OCI-LY3 (cell line): ENCODE data around the gene INCENP.

Experiments used
- H2AFZ ChIP-seq: fragments of 200-600, 300-600 bp; shearing (Covaris generic); 2 replicates; pipeline ENCODE4 v1.6.0; 2014; ENCODE audit warnings: antibody characterized with exemption, low read depth, low read length
- H3K27ac ChIP-seq: fragments of 200-600, 300-600 bp; sonication (generic); 2 replicates; pipeline ENCODE4 v1.5.1; 2014; ENCODE audit warnings: mild to moderate bottlenecking, low read length, moderate library complexity, mixed read lengths
- H3K27me3 ChIP-seq: fragments of 200-600, 300-600 bp; sonication (generic); 2 replicates; pipeline ENCODE4 v1.6.1; 2014; ENCODE audit warnings: low read depth, low read length, mixed read lengths
- H3K36me3 ChIP-seq: fragments of 200-600, 300-600 bp; sonication (generic); replicated peaks from 2 replicates; pipeline ENCODE3; 2014; ENCODE audit warnings: low read depth, low read length, mixed read lengths
- H3K4me1 ChIP-seq: fragments of 300-600, 200-600 bp; sonication (generic); 2 replicates; pipeline ENCODE4 v1.6.1; 2014; ENCODE audit warnings: low read length, mixed read lengths
- H3K4me2 ChIP-seq: fragments of 200-600, 300-600 bp; sonication (generic); 2 replicates; pipeline ENCODE4 v1.6.1; 2014; ENCODE audit warnings: low read length, mixed read lengths
- H3K4me3 ChIP-seq: fragments of 300-600, 200-600 bp; sonication (generic); 2 replicates; pipeline ENCODE4 v1.5.1; 2014; ENCODE audit warnings: antibody characterized with exemption, mild to moderate bottlenecking, low read length, moderate library complexity
- H3K79me2 ChIP-seq: fragments of 300-600, 200-600 bp; shearing (Covaris generic); 2 replicates; pipeline ENCODE4 v1.6.1; 2014; ENCODE audit warnings: mild to moderate bottlenecking, low read length, mixed read lengths
- H3K9ac ChIP-seq: fragments of 300-600, 200-600 bp; shearing (Covaris generic); 2 replicates; pipeline ENCODE4 v1.6.0; 2014; ENCODE audit warnings: mild to moderate bottlenecking, low read length, moderate library complexity
- H3K9me3 ChIP-seq: fragments of 200-600, 300-600 bp; shearing (Covaris generic); 2 replicates; pipeline ENCODE4 v1.6.1; 2014; ENCODE audit warnings: low read length, mixed read lengths; ENCODE audit not compliant: insufficient read depth
- H4K20me1 ChIP-seq: fragments of 200-600, 300-600 bp; sonication (generic); 2 replicates; pipeline ENCODE4 v1.6.1; 2016; ENCODE audit warnings: low read length, mixed read lengths; ENCODE audit not compliant: insufficient read depth
- EZH2phosphoT487 ChIP-seq: fragments of 200-600 bp; shearing (Covaris generic); IDR thresholded peaks from 2 replicates; pipeline ENCODE4 v1.6.1; 2018; ENCODE audit warnings: antibody characterized with exemption, mixed run types, low read depth
- TF ChIP-seq, protein P1 (sequence below): fragments of 200-600, 300-600 bp; sonication (generic); IDR thresholded peaks from 2 replicates; pipeline ENCODE4 v1.5.1; 2014; ENCODE audit warnings: antibody characterized with exemption, low read length, low read depth

Gene INCENP

DNA sequence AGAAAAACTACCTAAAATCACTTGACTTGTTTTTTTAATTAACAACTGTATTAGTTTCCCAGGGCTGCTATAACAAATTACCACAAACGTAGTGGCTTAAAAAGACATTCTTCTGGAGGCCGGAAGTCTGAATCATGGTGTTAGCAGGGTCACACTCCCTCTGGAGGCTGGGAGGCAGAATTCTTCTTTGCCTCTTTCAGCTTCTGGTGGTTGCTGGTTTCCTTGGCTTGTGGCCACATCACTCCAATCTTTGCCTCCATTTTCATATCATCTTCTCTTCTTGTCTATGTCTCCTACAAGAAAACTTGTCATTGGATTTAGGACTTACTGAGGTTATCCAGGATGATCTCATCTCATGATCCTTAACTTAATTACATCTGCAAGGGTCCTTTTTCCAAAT, 7.4 kb upstream of the INCENP start:
- Histone ChIP-seq H3K36me3 (no peaks in the 10 kb centered on the region), H3K4me1 (no peaks in the 10 kb centered on the region; the same call in 1 of the 2 replicates), H3K79me2 (no peaks in the 10 kb centered on the region), H2AFZ (no peak overlapping the region), H3K9me3 (peaks cover 8% of the 10 kb centered on the region), H3K4me2 (no peak overlapping the region), H3K4me3 (no peak overlapping the region), H3K27me3 (no peaks in the 10 kb centered on the region), H3K27ac (no peak overlapping the region), H4K20me1 (no peaks in the 10 kb centered on the region), H3K9ac (no peak overlapping the region)
- TF ChIP-seq EZH2phosphoT487: no peak
- TF ChIP-seq, protein P1, sequence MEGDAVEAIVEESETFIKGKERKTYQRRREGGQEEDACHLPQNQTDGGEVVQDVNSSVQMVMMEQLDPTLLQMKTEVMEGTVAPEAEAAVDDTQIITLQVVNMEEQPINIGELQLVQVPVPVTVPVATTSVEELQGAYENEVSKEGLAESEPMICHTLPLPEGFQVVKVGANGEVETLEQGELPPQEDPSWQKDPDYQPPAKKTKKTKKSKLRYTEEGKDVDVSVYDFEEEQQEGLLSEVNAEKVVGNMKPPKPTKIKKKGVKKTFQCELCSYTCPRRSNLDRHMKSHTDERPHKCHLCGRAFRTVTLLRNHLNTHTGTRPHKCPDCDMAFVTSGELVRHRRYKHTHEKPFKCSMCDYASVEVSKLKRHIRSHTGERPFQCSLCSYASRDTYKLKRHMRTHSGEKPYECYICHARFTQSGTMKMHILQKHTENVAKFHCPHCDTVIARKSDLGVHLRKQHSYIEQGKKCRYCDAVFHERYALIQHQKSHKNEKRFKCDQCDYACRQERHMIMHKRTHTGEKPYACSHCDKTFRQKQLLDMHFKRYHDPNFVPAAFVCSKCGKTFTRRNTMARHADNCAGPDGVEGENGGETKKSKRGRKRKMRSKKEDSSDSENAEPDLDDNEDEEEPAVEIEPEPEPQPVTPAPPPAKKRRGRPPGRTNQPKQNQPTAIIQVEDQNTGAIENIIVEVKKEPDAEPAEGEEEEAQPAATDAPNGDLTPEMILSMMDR: no peak

DNA sequence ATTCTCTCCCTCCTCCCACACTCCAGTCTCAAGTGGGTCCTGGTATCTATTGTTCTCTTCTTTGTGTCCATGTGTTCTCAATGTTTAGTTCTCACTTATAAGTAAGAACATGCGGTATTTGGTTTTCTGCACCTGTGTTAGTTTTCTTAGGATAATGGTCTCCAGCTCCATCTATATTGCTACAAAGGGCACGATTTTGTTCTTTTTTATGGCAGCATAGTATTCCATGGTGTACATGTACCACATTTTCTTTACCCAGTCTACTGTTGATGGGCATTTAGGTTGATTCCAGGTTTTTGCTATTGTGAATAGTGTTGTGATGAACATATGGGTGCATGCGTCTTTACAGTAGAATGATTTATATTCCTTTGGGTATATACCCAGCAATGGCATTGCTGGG, 4.2 kb upstream of the INCENP start:
- H3K79me2 ChIP-seq: peaks cover 8% of the 10 kb centered on the region
- no peaks in the 10 kb centered on the region for H4K20me1 ChIP-seq
- H3K9ac ChIP-seq: no peak overlapping the region
- H3K4me3 ChIP-seq: no peak overlapping the region
- no peak overlapping the region for H3K27ac ChIP-seq
- peaks cover 5% of the 10 kb centered on the region for H3K4me1 ChIP-seq
- H3K9me3 ChIP-seq: peaks cover 8% of the 10 kb centered on the region
- H3K36me3 ChIP-seq: no peaks in the 10 kb centered on the region
- TF ChIP-seq, protein P1: no peak
- no peak for TF ChIP-seq EZH2phosphoT487
- H3K27me3 ChIP-seq: no peaks in the 10 kb centered on the region
- no peak overlapping the region for H3K4me2 ChIP-seq
- H2AFZ ChIP-seq: no peak overlapping the region

DNA sequence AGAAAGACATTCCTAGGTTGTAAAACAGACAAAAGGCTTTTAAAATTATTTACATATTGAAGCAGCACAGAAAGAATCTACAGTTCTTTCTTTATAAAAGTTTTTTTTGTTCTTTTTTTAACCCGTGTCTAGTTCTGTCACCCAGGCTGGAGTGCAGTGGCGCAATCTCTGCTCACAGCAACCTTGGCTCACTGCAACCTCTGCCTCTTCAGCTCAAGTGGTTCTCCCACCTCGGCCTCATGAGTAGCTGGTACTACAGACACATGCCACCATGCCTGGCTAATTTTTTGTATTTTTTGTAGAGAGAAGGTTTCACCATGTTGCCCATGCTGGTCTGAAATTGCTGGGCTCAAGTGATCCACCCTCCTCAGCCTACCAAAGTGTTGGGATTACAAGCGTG, 3.8 kb upstream of the INCENP start:
- no peak overlapping the region for H3K4me3 ChIP-seq
- H3K79me2 ChIP-seq: peaks cover 12% of the 10 kb centered on the region
- no peak for TF ChIP-seq EZH2phosphoT487
- TF ChIP-seq, protein P1: no peak
- H3K9me3 ChIP-seq: peaks cover 8% of the 10 kb centered on the region
- H2AFZ ChIP-seq: no peak overlapping the region
- peaks cover 3% of the 10 kb centered on the region for H3K36me3 ChIP-seq
- H3K27ac ChIP-seq: no peak overlapping the region
- H4K20me1 ChIP-seq: peaks cover 4% of the 10 kb centered on the region
- H3K4me1 ChIP-seq: peaks cover 6% of the 10 kb centered on the region
- no peaks in the 10 kb centered on the region for H3K27me3 ChIP-seq
- H3K9ac ChIP-seq: no peak overlapping the region
- H3K4me2 ChIP-seq: no peak overlapping the region

DNA sequence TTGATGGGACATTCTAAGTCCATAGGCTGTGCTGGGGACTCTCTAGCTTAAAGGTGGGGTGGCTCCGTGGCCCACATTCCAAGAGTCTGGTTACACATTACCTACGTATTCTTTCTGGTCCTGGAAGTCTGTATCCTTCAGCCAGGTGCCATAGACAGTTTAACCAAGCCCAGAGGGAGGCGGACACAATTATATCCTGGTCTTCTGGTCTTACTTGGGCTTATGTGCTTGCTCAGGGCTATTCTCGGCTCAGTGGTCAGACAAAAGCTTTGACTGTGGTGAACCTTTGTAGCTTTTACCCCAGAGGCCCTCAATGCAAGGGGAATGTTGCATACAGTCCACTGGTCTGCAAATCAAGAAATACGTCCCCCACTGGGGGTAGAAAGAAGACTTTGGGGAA, 3.4 kb upstream of the INCENP start:
- Histone ChIP-seq H3K4me3 (no peak overlapping the region), H3K9ac (no peak overlapping the region), H3K4me2 (no peak overlapping the region), H3K27ac (no peak overlapping the region), H3K79me2 (peaks cover 16% of the 10 kb centered on the region), H2AFZ (no peak overlapping the region), H3K27me3 (no peaks in the 10 kb centered on the region), H3K4me1 (peaks cover 10% of the 10 kb centered on the region), H3K36me3 (peaks cover 8% of the 10 kb centered on the region), H3K9me3 (peaks cover 8% of the 10 kb centered on the region), H4K20me1 (peaks cover 8% of the 10 kb centered on the region)
- no peak for TF ChIP-seq EZH2phosphoT487
- TF ChIP-seq, protein P1: no peak
